HFFc6 (cell line): ENCODE data around the gene SLC12A1. TPM values are rescaled to one million over a fixed set of nuclear protein-coding genes. Genes with fewer than 3 reads are reported as not detected.
A peak's percentile ranks its signal among the peaks of the same experiment; 100 is the strongest.

Experiments
- DNase-seq: peaks from one replicate; pipeline ENCODE4 v3.0.0-alpha.2; 2018
- H3K27ac Mint-ChIP-seq: 2 replicates; pipeline ENCODE4 v1.8.0; 2020; ENCODE audit warnings: mild to moderate bottlenecking, mixed read lengths
- H3K27me3 Mint-ChIP-seq: 2 replicates; pipeline ENCODE4 v1.8.0; 2021; ENCODE audit warnings: mild to moderate bottlenecking, moderate library complexity, mixed read lengths; ENCODE audit not compliant: insufficient read depth
- H3K36me3 Mint-ChIP-seq: 2 replicates; pipeline ENCODE4 v1.8.0; 2021; ENCODE audit warnings: low read depth, mixed read lengths
- H3K4me1 Mint-ChIP-seq: 2 replicates; pipeline ENCODE4 v1.8.0; 2020; ENCODE audit warnings: low read depth, mixed read lengths
- H3K4me3 Mint-ChIP-seq: 2 replicates; pipeline ENCODE4 v1.8.0; 2020; ENCODE audit warnings: mild to moderate bottlenecking, moderate library complexity, mixed read lengths
- H3K9me3 Mint-ChIP-seq: 2 replicates; pipeline ENCODE4 v1.8.0; 2020; ENCODE audit warnings: mild to moderate bottlenecking, mixed read lengths
- total RNA-seq, 6 experiments: library from RNA; stranded (reverse); fragmentation: NEBNext Ultra II Directional; extraction: Animal tissue kit (Norgen Biotek cat#: 25700); gene quantifications; 2 replicates in 1 of 6; 3 replicates in 5 of 6; pipeline ENCODE4 v1.2.3, GENCODE V29; 2021
- TF ChIP-seq, protein P1 (sequence below): fragments of 200-600 bp; sonication (generic); IDR thresholded peaks from 2 replicates; pipeline ENCODE4 v1.5.0; 2021; ENCODE audit warnings: antibody characterized with exemption, mild to moderate bottlenecking

Gene SLC12A1
- total RNA-seq, 6 experiments from 2014 or later: not detected

DNA sequence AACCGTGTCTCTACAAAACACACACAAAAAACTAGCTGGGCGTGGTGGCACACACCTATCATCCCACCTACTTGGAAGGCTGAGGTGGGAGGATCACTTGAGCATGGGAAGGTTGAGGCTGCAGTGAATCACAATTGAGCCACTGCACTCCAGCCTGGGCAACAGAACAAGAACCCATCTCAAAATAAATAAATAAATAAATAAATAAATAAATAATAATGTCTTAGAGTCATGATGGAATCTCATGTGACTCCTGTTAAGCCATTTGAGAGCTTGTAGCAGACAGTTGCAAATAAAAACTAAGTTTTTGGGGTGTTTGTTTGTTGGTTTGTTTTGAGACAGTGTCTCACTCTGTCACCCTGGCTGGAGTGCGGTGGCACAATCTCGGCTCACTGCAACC lies 33.2 kb downstream of the SLC12A1 start:
- DNase-seq: no peak
- peaks cover 9% of the 10 kb centered on the region for H3K27me3 Mint-ChIP-seq
- no peak overlapping the region for H3K27ac Mint-ChIP-seq
- no peaks in the 10 kb centered on the region for H3K9me3 Mint-ChIP-seq
- TF ChIP-seq, protein P1, sequence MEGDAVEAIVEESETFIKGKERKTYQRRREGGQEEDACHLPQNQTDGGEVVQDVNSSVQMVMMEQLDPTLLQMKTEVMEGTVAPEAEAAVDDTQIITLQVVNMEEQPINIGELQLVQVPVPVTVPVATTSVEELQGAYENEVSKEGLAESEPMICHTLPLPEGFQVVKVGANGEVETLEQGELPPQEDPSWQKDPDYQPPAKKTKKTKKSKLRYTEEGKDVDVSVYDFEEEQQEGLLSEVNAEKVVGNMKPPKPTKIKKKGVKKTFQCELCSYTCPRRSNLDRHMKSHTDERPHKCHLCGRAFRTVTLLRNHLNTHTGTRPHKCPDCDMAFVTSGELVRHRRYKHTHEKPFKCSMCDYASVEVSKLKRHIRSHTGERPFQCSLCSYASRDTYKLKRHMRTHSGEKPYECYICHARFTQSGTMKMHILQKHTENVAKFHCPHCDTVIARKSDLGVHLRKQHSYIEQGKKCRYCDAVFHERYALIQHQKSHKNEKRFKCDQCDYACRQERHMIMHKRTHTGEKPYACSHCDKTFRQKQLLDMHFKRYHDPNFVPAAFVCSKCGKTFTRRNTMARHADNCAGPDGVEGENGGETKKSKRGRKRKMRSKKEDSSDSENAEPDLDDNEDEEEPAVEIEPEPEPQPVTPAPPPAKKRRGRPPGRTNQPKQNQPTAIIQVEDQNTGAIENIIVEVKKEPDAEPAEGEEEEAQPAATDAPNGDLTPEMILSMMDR: no peak
- H3K36me3 Mint-ChIP-seq: no peaks in the 10 kb centered on the region
- no peak overlapping the region for H3K4me3 Mint-ChIP-seq
- H3K4me1 Mint-ChIP-seq: no peaks in the 10 kb centered on the region

DNA sequence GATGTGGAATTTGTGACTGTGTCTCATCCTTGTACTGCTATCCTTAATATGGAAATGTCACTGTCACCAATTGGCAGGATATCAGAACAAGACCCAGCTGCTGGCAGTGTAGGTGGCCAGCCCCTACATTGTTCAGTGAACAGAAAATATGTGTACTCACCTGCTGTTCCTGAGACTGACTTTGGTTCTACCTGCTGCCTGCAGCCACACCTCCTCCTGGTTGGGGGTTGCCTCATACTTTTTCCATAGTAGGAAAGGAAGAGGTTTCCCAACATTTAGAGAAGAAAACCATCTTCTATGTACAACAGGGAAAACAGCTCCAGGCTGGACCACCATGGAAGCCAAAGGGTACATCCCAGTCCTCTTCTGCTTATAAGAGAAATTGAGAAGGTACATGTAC lies 35.9 kb downstream of the SLC12A1 start:
- TF ChIP-seq, protein P1: no peak
- Mint-ChIP-seq H3K27ac (no peak overlapping the region), H3K27me3 (peaks cover 13% of the 10 kb centered on the region), H3K4me3 (no peak overlapping the region), H3K36me3 (no peaks in the 10 kb centered on the region), H3K9me3 (no peaks in the 10 kb centered on the region), H3K4me1 (no peaks in the 10 kb centered on the region)
- no peak for DNase-seq

DNA sequence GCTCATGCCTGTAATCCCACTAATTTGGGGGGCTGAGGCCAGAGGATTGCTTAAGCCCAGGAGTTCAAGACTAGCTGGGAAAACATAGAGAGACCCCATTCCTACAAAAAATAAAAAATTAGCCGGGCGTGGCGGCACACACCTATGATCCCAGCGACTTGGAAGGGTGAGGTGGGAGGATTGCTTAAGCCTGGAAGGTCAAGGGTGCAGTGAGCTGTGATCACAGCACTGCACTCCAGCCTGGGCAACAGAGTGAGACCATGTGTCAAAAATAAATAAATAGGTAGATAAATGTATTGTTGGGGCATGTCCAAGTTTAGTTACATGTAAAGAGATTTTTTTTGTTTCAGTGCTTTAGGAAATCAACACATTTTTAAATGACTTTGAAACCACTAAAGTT lies 36.4 kb downstream of the SLC12A1 start:
- Mint-ChIP-seq H3K36me3 (no peaks in the 10 kb centered on the region), H3K9me3 (no peaks in the 10 kb centered on the region), H3K27me3 (peaks cover 13% of the 10 kb centered on the region), H3K4me1 (no peaks in the 10 kb centered on the region), H3K4me3 (no peak overlapping the region), H3K27ac (no peak overlapping the region)
- DNase-seq: no peak
- TF ChIP-seq, protein P1: no peak

DNA sequence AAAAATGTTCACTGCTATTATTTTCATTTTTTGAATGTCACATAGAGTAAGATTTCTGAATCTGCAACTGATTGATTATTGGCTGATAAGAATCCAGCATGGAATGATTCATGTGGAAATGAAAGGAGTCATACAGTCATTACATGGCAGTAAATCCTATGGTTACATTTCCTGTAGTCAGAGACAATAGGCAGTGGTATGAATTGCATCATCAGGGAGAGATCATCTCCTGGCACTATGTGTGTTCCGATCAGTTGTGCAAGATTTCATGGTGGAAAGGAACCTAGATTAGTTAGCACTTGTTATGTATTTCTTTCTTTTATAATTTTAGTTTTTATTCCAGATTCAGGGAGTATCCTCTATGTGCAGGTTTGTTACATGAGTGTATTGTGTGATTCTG lies 38.8 kb downstream of the SLC12A1 start:
- Mint-ChIP-seq H3K9me3 (no peaks in the 10 kb centered on the region), H3K27ac (no peak overlapping the region), H3K27me3 (peaks cover 22% of the 10 kb centered on the region), H3K36me3 (no peaks in the 10 kb centered on the region), H3K4me3 (no peak overlapping the region), H3K4me1 (no peaks in the 10 kb centered on the region)
- TF ChIP-seq, protein P1: no peak
- no peak for DNase-seq

DNA sequence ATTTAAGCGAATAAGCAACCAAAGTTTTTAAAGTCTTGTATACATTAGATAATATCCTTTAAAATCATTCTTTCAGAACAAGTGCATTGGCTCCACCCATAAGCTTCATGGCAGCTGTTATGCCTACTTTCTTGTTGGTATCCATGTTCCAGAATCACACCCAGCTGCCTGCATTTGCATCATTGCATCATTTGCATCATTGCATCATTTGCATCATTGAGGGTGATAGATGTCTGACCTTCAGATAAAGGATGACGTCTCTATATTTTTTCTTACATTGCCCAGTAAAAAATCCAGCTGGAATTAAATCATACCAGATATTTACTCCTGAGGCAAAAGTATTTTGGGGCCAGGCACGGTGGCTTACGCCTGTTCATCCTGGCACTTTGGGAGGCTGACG lies 42.3 kb downstream of the SLC12A1 start:
- H3K36me3 Mint-ChIP-seq: no peaks in the 10 kb centered on the region
- H3K27ac Mint-ChIP-seq: no peak overlapping the region
- DNase-seq: no peak
- H3K27me3 Mint-ChIP-seq: peaks cover 21% of the 10 kb centered on the region
- TF ChIP-seq, protein P1: no peak
- no peaks in the 10 kb centered on the region for H3K4me1 Mint-ChIP-seq
- no peak overlapping the region for H3K4me3 Mint-ChIP-seq
- H3K9me3 Mint-ChIP-seq: no peaks in the 10 kb centered on the region

DNA sequence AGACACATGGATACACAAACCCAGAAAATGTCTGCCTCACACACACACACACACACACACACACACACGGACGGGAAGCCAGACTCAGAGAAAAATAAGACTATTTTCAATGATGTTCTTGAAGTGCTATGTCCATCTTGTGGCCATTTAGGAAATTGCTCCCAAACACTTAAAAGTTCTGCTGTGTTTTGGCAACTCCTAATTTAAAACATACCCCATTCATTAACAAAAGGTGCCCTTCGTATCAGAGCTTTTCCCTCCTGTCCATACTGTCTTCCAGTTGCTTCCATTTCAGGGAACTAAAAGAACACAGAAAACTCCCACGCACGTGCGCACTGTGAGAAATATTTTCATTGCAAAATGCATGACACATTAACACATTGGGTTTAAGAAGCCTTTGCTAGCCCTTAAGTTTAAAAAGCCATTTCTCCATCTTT lies 44.6 kb downstream of the SLC12A1 start:
- Mint-ChIP-seq H3K27ac (no peak overlapping the region), H3K9me3 (no peaks in the 10 kb centered on the region), H3K27me3 (peaks cover 25% of the 10 kb centered on the region), H3K4me3 (no peak overlapping the region), H3K36me3 (no peaks in the 10 kb centered on the region), H3K4me1 (no peaks in the 10 kb centered on the region)
- TF ChIP-seq, protein P1: peak; percentile 79
- DNase-seq: peak; percentile 74
